DMS 273 (cell line): ENCODE results near the gene ST6GALNAC3.
"Not testable (repeated sequence)": the region's sequence is repeated elsewhere in the genome, so short reads cannot be mapped to it uniquely, and the experiment has no call there.

Experiments used
- DNase-seq: peaks from one replicate; lab custom pipeline; 2025; ENCODE audit not compliant: unreplicated experiment; lab: John Stamatoyannopoulos, UW

The ST6GALNAC3 gene

GRCh38 chr1:76613886-76614285 lies 539.3 kb downstream of the ST6GALNAC3 start:
- DNase-seq: no peak

- DNase-seq: no peak
These were observed 540.9 kb downstream of the ST6GALNAC3 start for GRCh38 chr1:76615253-76616035.

- no peak for DNase-seq
These were observed 545.8 kb downstream of the ST6GALNAC3 start for GRCh38 chr1:76620371-76620770.

GRCh38 chr1:76622774-76623528 lies 548.4 kb downstream of the ST6GALNAC3 start:
- DNase-seq: no peak

DNA sequence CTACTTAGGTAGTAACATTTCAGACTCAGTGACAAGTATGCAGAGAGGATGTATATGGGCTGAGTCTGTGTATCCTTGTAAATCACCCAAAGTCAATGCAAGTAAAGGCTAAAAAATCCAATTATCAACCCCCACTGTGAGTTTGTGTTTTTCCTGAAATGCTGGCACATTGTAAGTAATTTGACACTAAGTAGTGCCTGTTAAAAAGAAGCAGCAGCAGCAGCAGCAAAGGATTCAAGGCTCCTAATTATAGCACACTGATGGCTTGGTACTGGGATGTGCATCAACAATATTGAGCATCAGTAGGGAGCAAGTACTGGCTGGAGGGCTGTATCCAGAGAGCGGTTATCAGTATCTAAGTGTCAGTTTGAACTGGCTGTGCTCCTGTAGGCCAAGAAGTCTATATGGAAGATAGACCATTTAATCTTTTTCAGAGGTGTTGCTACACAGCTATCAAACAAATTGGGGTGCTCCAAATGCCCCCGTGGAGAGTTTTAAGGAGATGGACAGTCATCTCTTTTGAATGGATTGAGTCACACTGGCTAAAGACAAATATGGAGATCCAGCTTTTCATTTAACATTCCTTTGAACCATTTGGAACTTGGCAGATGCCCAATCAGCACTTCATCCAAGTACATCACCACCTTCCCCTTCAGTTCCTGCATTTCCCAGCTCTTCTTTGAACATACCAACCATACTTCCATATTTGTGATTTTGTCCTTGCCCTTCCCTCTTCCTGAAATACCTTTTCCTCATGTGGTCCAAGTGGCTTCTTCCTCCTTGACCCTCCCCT lies 551.5 kb downstream of the ST6GALNAC3 start:
- peak; percentile 46 for DNase-seq

GRCh38 chr1:76627498-76627897 lies 553.0 kb downstream of the ST6GALNAC3 start:
- no peak for DNase-seq

DNA sequence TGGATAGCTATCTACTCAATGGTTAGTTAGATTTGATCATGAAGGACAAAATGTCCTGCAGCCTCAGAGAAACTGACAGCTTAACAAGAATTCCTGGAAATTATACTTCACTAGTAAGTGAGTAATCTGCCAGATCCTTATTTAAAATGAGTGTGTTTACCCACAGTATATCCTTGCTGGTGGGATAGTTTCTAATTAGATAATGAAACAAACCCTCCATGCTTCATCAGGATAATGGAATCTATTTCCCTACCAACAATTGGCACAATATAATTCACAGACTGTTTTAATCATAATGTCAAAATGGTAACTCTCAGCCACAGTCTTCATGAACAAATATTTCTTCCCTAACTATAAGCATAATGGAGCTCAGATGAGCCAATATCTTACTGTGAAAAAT lies 553.4 kb downstream of the ST6GALNAC3 start:
- no peak for DNase-seq

GRCh38 chr1:76632136-76632535 lies 557.6 kb downstream of the ST6GALNAC3 start:
- no peak for DNase-seq

DNA sequence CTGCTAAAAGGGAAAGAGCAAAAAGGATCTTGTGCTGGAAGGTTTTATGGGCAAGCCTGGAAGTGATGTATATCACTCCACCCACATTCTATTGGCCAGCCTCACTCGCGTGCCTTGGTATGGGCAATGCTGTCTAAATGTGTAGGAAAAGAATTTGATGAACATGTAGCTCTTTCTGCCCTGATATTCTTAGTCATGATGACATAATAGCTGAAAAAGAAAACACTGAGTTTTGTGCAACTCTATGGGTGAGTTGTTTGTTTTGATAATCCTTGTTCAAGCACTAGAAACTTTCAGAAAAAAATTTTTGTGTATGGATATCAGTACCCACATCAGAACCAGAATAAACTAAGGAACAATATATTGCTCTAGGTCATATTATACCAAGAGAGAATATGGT lies 561.2 kb downstream of the ST6GALNAC3 start:
- no peak for DNase-seq

DNA sequence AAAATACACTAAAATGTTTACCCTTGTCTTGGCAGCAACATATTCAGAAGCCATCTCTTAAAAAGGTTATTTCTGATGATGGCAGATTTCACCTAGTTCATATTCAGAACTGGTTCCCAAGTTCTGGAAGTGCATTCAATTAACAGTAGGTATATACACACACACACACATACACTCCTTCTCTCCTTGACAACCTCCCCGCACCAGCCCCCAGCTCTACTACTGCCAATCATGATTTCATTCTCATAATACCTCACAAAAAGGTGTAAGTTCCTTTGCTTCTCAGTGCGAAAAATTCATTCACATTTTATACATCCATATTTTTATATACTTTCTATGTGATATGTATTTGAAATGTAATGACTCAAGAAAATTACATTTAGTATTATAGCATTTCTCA lies 564.6 kb downstream of the ST6GALNAC3 start:
- DNase-seq: no peak

DNA sequence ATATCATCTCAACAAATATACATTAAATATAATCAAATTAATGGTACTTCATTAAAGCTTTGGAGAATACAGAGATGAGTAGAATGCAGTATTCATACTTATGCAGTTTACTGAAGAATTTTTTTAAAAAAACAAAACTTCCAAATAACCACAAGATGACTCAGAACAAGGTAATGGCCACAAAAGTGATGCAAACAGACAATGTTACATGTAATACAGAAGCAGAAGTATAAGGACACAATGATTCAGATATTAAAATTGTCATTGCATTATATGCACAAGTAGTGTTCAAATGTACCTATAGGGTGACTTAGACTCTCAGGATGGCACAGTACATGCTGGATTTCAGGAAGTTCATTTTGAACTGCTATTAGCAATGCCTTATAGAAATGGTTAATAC lies 565.5 kb downstream of the ST6GALNAC3 start:
- no peak for DNase-seq

DNA sequence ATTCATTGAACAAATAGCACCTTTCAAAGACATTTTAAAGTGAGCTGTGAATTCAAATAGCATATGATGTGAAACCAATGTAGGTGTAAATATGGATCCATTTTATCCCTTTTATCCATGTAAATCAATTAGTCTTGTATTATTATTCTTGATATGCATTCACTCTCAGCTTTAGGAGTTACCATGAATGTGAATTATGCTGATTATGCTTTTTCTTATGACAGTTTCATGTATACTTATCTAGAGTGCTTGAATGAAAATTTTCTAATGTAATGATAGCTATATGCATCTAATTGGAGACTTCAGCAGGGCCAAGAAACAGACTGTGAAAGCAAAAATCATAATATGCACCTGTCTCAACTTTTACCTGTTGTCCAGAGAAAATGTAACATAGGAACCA lies 566.2 kb downstream of the ST6GALNAC3 start:
- DNase-seq: no peak

- DNase-seq: no peak
These were observed 569.6 kb downstream of the ST6GALNAC3 start for GRCh38 chr1:76644139-76644538.

DNA sequence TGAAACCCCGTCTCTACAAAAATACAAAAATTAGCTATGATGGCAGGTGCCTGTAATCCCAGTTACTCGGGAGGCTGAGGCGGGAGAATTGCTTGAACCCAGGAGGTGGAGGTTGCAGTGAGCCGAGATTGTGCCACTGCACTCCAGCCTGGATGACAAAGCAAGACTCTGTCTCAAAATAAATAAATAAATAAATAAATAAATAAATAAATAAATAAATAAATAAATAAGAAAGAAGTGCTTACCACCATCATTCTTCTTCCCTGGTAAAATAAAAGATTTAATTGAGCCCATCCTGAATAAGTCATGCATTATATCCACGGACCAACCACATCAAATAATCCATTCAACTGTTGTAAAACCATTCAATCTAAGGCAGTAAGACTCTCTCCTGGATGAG lies 578.3 kb downstream of the ST6GALNAC3 start:
- not testable (repeated sequence) for DNase-seq

- no peak for DNase-seq
These were observed 583.1 kb downstream of the ST6GALNAC3 start for GRCh38 chr1:76657623-76658022.

- DNase-seq: peak; percentile 54
These were observed 584.8 kb downstream of the ST6GALNAC3 start for GRCh38 chr1:76659171-76659940.

GRCh38 chr1:76661531-76661930 lies 587.0 kb downstream of the ST6GALNAC3 start:
- no peak for DNase-seq

DNA sequence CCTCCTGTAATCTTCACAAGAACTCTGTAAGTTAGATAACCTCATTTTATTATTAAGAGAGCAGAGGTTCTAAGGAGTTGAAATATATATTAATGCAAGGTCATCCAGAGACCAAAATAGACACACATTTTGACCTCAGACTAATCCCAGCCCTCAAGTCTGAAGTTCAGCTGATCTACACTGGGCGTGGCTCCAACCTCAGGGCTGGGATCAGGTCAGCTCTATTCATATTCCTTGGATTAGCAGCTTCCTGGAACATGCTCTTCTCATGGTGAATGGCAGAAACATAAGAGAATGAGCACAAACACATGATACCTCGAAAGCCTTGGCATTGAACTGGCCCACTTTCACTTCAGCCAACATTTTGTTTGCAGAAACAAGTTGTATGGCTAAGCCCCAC lies 592.0 kb downstream of the ST6GALNAC3 start:
- no peak for DNase-seq

- DNase-seq: no peak
These were observed 593.5 kb downstream of the ST6GALNAC3 start for GRCh38 chr1:76668046-76668445.

GRCh38 chr1:76669131-76669530 lies 594.6 kb downstream of the ST6GALNAC3 start:
- DNase-seq: no peak
